Measurements from ENCODE around the gene INSM2.

Gene INSM2, protein sequence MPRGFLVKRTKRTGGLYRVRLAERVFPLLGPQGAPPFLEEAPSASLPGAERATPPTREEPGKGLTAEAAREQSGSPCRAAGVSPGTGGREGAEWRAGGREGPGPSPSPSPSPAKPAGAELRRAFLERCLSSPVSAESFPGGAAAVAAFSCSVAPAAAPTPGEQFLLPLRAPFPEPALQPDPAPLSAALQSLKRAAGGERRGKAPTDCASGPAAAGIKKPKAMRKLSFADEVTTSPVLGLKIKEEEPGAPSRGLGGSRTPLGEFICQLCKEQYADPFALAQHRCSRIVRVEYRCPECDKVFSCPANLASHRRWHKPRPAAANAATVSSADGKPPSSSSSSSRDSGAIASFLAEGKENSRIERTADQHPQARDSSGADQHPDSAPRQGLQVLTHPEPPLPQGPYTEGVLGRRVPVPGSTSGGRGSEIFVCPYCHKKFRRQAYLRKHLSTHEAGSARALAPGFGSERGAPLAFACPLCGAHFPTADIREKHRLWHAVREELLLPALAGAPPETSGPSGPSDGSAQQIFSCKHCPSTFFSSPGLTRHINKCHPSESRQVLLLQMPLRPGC

GRCh38 chr14:35533357-35534207 is at the start of gene INSM2:
INSM2 (plus strand) TSS chr14:35534164; CDS start chr14:35534253, 89 bp downstream.
- DNase-seq: peak; percentile 75

GRCh38 chr14:35492569-35493014 is 41.4 kb upstream of the INSM2 start:
- no peak for DNase-seq

DNA sequence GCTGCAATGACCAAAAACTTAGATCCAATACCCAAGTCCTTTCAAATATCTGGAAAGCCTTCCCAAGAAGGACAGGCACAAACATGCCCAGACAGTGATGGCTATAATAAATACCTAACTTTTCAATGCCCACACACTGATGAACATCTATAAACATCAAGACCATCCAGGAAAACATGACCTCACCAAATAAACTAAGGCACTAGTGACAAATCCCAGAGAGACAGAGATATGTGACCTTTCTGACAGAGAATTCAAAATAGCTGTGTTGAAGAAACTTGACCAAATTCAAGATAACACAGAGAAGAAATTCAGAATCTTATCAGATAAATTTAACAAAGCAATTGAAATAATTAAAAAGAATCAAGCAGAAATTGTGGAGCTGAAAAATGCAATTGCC is 38.7 kb upstream of the INSM2 start:
- no peak for DNase-seq

DNA sequence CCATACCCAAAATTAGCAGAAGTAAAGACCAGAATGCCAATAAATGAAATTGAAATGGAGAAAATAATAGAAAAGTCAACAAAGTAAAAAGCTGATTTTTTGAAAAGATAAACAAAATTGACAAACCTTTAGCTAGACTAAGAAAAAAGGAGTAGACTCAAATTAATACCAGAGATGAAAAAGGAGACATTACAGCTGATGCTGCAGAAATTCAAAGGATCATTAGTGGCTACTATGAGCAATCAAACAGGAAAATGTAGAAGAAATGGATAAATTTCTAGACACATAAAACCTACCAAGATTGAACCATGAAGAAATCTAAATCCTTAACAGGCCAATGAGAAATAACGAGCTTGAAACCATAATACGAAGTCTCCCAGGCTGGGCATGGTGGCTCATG is 34.8 kb upstream of the INSM2 start:
- DNase-seq: no peak

DNA sequence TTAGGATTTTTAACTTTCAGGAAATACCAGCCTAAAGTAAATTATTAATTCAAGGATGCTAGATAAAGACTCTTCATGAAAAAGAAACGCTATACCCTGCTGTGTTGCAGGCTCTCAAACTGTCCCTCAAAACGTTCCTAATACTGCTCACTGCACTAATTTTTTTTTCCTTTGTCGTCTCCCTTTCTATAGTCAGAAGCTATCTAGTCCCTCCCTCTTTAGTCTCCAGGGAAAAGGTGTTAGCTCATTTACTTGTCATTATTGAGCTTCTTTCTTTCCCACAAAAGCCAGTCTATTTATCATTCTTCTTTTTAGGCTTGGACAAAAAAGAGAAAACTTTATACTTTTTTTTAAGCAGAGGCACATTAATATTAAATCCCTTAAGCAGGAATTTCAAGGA is 30.3 kb upstream of the INSM2 start:
- DNase-seq: no peak

DNA sequence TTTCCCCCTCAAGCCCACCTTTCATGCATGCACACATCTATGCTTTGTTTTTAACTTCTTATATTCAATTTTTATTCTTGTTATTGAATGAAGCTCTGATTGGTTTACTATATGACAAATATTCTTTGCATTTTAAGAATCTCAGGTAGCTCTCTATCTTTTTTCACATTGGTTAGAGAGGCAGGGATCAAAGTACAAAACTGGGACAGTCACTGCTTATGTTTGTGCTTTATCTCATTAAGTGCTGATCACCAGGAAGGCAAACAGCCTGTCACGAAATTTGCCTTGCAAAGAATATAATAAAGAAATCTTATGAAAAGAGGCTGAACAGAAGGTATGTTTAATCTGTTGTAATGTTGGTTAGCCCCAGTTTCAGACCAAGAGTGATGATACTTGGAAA is 29.7 kb upstream of the INSM2 start:
- DNase-seq: no peak

DNA sequence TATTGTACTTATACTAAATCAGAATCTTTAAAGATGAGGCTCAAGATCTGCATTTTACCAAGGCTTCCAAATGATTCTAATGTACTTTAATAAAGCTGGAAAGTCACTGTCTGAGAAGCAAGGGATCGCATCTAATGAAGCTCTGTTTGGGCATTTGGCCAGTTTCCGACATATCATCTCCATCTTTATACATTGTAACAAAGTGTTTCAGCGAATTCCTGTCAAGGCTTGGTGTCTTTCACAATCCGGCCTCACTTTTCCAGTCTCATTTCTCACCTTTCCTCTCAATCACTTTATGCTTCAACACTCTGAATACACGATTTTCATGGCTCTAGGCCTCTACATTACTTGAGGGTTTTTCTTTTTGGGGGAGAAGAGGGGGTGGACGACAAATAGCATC is 27.5 kb upstream of the INSM2 start:
- DNase-seq: no peak

DNA sequence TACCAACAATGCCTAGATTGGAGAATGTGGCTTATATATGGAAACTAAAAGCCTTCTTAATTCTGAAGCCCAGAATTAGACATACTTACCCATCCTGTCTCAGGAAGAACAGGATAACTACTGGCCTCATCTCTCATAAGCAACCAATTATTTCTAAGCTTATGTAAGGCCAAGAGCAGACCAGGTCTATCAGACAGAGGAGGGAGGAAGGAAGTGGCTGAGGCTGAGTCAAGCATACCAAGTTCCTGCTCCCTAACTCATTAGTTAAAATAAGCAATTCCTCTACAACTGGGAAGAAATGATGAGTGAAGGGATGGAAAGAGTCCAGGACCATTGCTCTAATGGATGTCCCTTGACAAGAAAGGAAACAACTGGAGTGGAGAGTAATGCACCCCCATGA is 27.0 kb upstream of the INSM2 start:
- no peak for DNase-seq

- DNase-seq: no peak
Measured at GRCh38 chr14:35509846-35510245, 24.1 kb upstream of the INSM2 start.

DNA sequence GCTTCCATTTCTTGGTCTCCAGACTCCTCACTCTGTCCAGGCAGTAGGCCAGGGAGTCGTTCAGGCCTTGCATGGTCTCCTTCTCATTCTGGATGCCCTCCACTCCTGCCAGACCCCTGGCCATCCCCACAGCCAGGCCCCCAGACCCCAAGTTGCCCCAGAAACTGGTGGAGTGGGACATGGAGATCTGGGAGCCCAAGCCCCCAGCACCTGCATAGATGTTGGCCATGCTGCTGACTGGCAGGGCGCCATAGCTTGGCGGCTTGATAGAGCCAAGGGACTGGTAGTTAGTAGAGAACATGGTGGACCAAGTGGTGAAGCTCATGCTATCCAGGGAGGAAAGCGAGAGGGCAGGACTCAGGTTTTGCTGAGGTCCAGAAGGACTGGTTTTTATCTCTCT is 21.2 kb upstream of the INSM2 start:
- no peak for DNase-seq

- no peak for DNase-seq
Measured at GRCh38 chr14:35515916-35516315, 18.0 kb upstream of the INSM2 start.

DNA sequence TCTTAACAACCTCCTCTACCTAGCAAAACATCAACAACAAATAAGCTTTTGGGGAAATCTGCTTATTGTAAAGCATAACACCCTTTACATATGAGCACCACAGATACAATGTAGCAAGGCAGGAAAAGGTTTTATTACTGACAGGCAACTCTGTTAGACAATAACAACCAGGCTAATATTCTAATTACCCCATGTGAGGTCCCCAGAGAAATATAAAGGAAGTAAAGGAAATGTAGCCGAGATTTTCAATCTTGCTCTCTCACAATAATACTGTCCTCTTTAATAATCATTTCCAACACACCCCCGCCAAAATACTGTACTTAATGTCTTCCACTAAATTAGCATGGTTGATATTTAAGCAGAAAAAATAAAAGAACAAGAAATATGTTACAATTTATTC is 14.0 kb upstream of the INSM2 start:
- no peak for DNase-seq

DNA sequence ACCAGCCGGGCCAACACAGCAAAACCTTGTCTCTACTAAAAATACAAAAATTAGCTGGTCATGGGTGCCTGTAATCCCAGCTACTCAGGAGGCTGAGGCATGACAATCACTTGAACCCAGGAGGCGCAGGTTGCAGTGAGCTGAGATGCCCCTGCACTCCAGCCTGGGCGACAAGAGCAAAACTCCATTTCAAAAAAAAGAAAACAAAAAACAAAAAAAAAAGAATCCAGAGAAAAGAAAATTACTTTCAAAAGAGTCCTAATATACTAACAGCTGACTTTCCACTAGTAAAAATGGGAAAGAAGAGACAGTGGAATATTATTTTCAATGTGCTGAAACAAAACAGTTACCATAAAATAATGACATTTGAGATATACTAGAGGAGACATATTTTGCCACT is 8.3 kb upstream of the INSM2 start:
- DNase-seq: no peak

- no peak for DNase-seq
Measured at GRCh38 chr14:35526962-35527361, 7.0 kb upstream of the INSM2 start.

GRCh38 chr14:35531960-35532747 is 1.8 kb upstream of the INSM2 start:
- DNase-seq: no peak

GRCh38 chr14:35532783-35533356 is 1.1 kb upstream of the INSM2 start:
- no peak for DNase-seq

DNA sequence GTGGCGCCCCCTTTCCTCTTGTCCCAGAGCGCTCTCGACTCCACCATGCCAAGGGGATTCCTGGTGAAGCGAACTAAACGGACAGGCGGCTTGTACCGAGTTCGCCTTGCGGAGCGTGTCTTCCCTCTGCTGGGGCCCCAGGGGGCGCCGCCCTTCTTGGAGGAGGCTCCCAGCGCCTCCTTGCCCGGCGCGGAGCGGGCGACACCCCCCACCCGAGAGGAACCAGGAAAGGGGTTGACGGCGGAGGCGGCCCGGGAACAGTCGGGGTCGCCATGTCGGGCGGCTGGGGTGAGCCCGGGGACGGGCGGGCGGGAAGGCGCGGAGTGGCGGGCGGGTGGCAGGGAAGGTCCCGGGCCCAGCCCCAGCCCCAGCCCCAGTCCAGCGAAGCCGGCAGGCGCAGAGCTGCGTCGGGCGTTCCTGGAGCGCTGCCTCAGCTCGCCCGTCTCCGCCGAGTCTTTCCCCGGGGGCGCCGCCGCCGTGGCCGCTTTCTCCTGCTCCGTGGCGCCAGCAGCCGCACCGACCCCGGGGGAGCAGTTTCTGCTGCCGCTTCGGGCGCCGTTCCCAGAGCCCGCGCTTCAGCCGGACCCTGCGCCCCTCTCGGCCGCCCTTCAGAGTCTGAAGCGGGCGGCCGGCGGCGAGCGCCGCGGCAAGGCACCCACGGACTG is 376 bp downstream of the INSM2 start:
- peak; percentile 5 for DNase-seq

GRCh38 chr14:35534873-35535482 is 1.0 kb downstream of the INSM2 start:
- peak; percentile 59 for DNase-seq

DNA sequence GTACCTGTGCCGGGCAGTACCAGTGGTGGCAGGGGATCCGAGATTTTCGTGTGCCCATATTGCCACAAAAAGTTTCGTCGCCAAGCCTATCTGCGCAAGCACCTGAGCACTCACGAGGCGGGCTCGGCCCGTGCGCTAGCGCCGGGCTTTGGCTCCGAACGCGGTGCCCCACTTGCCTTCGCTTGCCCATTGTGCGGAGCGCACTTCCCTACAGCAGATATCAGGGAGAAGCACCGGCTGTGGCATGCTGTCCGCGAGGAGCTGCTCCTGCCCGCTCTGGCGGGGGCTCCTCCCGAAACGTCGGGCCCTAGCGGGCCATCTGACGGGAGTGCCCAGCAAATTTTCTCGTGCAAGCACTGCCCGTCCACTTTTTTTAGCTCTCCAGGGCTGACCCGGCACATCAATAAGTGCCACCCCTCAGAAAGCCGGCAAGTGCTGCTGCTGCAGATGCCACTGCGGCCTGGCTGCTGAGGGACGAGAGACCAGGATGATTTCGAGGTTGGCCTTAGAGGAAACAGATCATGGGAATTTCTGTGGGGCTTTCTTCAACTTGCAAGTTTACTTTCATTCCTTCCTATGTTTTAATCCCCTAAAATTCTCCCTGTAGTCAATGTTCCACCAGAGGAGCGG is 1.6 kb downstream of the INSM2 start:
- no peak for DNase-seq

GRCh38 chr14:35539969-35540368 is 6.0 kb downstream of the INSM2 start:
- DNase-seq: no peak

GRCh38 chr14:35543006-35543405 is 9.0 kb downstream of the INSM2 start:
- no peak for DNase-seq
